AG09319 (cell line): Measurements from ENCODE around the gene PHLPP1.

ENCODE experiments used
- DNase-seq: peaks from one replicate; pipeline ENCODE4 v3.0.0-alpha.2; 2010; ENCODE audit warnings: low read depth; ENCODE audit errors: extremely low read depth
- CTCF ChIP-seq: IDR thresholded peaks from 2 replicates; pipeline ENCODE4 v1.5.1; 2011; ENCODE audit warnings: low read depth, mild to moderate bottlenecking, inconsistent platforms, low read length, moderate library complexity

The PHLPP1 gene

GRCh38 chr18:62839874-62840713 lies 124.8 kb downstream of the PHLPP1 start:
- no peak for DNase-seq

GRCh38 chr18:62841405-62841804 lies 126.1 kb downstream of the PHLPP1 start:
- DNase-seq: no peak
- no peak for TF ChIP-seq CTCF

More at GRCh38 chr18:62839874-62840713, 124.8 kb downstream of the PHLPP1 start:
- no peak for TF ChIP-seq CTCF

GRCh38 chr18:62842898-62843297 lies 127.6 kb downstream of the PHLPP1 start:
- TF ChIP-seq CTCF: no peak
- no peak for DNase-seq

- TF ChIP-seq CTCF: no peak
Observed at GRCh38 chr18:62844850-62845643, 129.7 kb downstream of the PHLPP1 start.

GRCh38 chr18:62846313-62846712 lies 131.0 kb downstream of the PHLPP1 start:
- no peak for TF ChIP-seq CTCF

More at GRCh38 chr18:62844850-62845643, 129.7 kb downstream of the PHLPP1 start:
- no peak for DNase-seq

GRCh38 chr18:62847081-62847480 lies 131.7 kb downstream of the PHLPP1 start:
- TF ChIP-seq CTCF: no peak
- no peak for DNase-seq

More at GRCh38 chr18:62846313-62846712, 131.0 kb downstream of the PHLPP1 start:
- no peak for DNase-seq

- DNase-seq: no peak
- TF ChIP-seq CTCF: no peak
Observed at GRCh38 chr18:62848946-62849345, 133.6 kb downstream of the PHLPP1 start.
